HepG2 (cell line): ENCODE data around the gene VWA1. TPM values are rescaled to one million over a fixed set of nuclear protein-coding genes. Genes with fewer than 3 reads are reported as not detected.

Experiments
- BHLHE40 ChIP-seq: IDR thresholded peaks from 2 replicates; pipeline ENCODE4 v1.6.1; 2011; ENCODE audit warnings: low read length, improper control_type of control experiment
- JUND ChIP-seq: sonication (generic); formaldehyde crosslinking; IDR thresholded peaks from 2 replicates; pipeline ENCODE4 v1.8.0; 2022; ENCODE audit warnings: mild to moderate bottlenecking, missing genetic modification reagents
- KLF6 ChIP-seq: IDR thresholded peaks from 2 replicates; pipeline ENCODE4 v1.8.0; 2016; ENCODE audit warnings: missing biosample characterization, missing genetic modification reagents
- NAIF1 ChIP-seq: sonication (generic); formaldehyde crosslinking; IDR thresholded peaks from 2 replicates; pipeline ENCODE4 v1.5.0; 2020; ENCODE audit warnings: mild to moderate bottlenecking, missing genetic modification reagents, borderline replicate concordance
- PRMT3 ChIP-seq: sonication (generic); formaldehyde crosslinking; IDR thresholded peaks from 2 replicates; pipeline ENCODE4 v1.8.1; 2022; ENCODE audit warnings: low read depth, mild to moderate bottlenecking, moderate library complexity, missing genetic modification reagents, borderline replicate concordance
- RBM39 ChIP-seq: fragments of 200-400 bp; formaldehyde crosslinking; IDR thresholded peaks from one replicate; pipeline ENCODE4 v1.6.1; 2018; ENCODE audit warnings: antibody characterized with exemption, mild to moderate bottlenecking, low read depth, low read length; ENCODE audit not compliant: poor library complexity, severe bottlenecking
- SNAI1 ChIP-seq: sonication (generic); formaldehyde crosslinking; IDR thresholded peaks from 2 replicates; pipeline ENCODE4 v1.5.0; 2020; ENCODE audit warnings: mild to moderate bottlenecking, missing genetic modification reagents, borderline replicate concordance
- ZFX ChIP-seq: sonication (generic); formaldehyde crosslinking; IDR thresholded peaks from 2 replicates; pipeline ENCODE4 v1.4.0; 2020; ENCODE audit warnings: mild to moderate bottlenecking, low read depth, missing genetic modification reagents, moderate library complexity
- ZNF138 ChIP-seq: sonication (generic); formaldehyde crosslinking; IDR thresholded peaks from 2 replicates; pipeline ENCODE4 v1.5.0; 2020; ENCODE audit warnings: mild to moderate bottlenecking, low read depth, missing genetic modification reagents
- ZNF337 ChIP-seq: sonication (generic); formaldehyde crosslinking; IDR thresholded peaks from 2 replicates; pipeline ENCODE4 v1.5.1; 2020; ENCODE audit warnings: missing genetic modification reagents, low read depth, mild to moderate bottlenecking, borderline replicate concordance
- ZNF549 ChIP-seq: sonication (generic); formaldehyde crosslinking; IDR thresholded peaks from 2 replicates; pipeline ENCODE4 v1.5.0; 2020; ENCODE audit warnings: missing genetic modification reagents
- ZNF563 ChIP-seq: sonication (generic); formaldehyde crosslinking; IDR thresholded peaks from 2 replicates; pipeline ENCODE4 v1.8.0; 2022; ENCODE audit warnings: mild to moderate bottlenecking, moderate library complexity, missing genetic modification reagents
- ZNF670 ChIP-seq: sonication (generic); formaldehyde crosslinking; IDR thresholded peaks from 2 replicates; pipeline ENCODE4 v1.8.0; 2022; ENCODE audit warnings: mild to moderate bottlenecking, missing genetic modification reagents, borderline replicate concordance
- ZNF891 ChIP-seq: sonication (generic); formaldehyde crosslinking; IDR thresholded peaks from 2 replicates; pipeline ENCODE4 v1.5.0; 2020; ENCODE audit warnings: mild to moderate bottlenecking, missing genetic modification reagents
- ZSCAN21 ChIP-seq: sonication (generic); formaldehyde crosslinking; IDR thresholded peaks from 2 replicates; pipeline ENCODE4 v1.8.0; 2022; ENCODE audit warnings: mild to moderate bottlenecking, missing genetic modification reagents, moderate library complexity, borderline replicate concordance
- polyA plus RNA-seq, 8 experiments: library from polyadenylated mRNA; depleted of rRNA in 3 of 8; stranded (reverse) in 7 of 8; unstranded in 1 of 8; fragments of >200 nt; fragmentation: Illumina TruSeq in 4 of 8; extraction: Trizol in 4 of 8; gene quantifications; 2 replicates each; pipeline versions ENCODE4 v1.2.1 to v1.2.3, GENCODE V29; 2011 to 2016; ENCODE audit warnings: low read depth in 4 of 8, missing spikeins in 1 of 8, mixed read lengths in 1 of 8; ENCODE audit not compliant: insufficient read depth in 1 of 8
- total RNA-seq, 5 experiments: library from RNA; depleted of rRNA; stranded (reverse); fragments of >200 nt; fragmentation: Illumina TruSeq; extraction: Trizol; gene quantifications; 2 replicates each; pipeline ENCODE4 v1.2.3, GENCODE V29; 2016; ENCODE audit warnings: low read depth in 1 of 5
- TF ChIP-seq, protein P1 (sequence below): sonication (generic); formaldehyde crosslinking; IDR thresholded peaks from 2 replicates; pipeline ENCODE4 v1.5.1; 2020; ENCODE audit warnings: mild to moderate bottlenecking, missing genetic modification reagents
- TF ChIP-seq, protein P2 (sequence below): sonication (generic); formaldehyde crosslinking; IDR thresholded peaks from 2 replicates; pipeline ENCODE4 v1.4.0; 2020; ENCODE audit warnings: missing genetic modification reagents
- TF ChIP-seq, protein P3 (sequence below): sonication (generic); formaldehyde crosslinking; IDR thresholded peaks from 2 replicates; pipeline ENCODE4 v1.5.1; 2020; ENCODE audit warnings: missing genetic modification reagents, mild to moderate bottlenecking, borderline replicate concordance
- TF ChIP-seq, protein P4 (sequence below): sonication (generic); formaldehyde crosslinking; IDR thresholded peaks from 2 replicates; pipeline ENCODE4 v1.8.0; 2022; ENCODE audit warnings: mild to moderate bottlenecking, missing genetic modification reagents, moderate library complexity
- TF ChIP-seq, protein P5 (sequence below): sonication (generic); formaldehyde crosslinking; IDR thresholded peaks from 2 replicates; pipeline ENCODE4 v1.8.0; 2022; ENCODE audit warnings: mild to moderate bottlenecking, missing genetic modification reagents, borderline replicate concordance

Gene VWA1
- total and polyA plus RNA-seq, 2 of the 13 experiments (the other 11 are each of a cell fraction or from before 2014, with no cell fraction given) = 40.9 to 57.5 TPM

DNA sequence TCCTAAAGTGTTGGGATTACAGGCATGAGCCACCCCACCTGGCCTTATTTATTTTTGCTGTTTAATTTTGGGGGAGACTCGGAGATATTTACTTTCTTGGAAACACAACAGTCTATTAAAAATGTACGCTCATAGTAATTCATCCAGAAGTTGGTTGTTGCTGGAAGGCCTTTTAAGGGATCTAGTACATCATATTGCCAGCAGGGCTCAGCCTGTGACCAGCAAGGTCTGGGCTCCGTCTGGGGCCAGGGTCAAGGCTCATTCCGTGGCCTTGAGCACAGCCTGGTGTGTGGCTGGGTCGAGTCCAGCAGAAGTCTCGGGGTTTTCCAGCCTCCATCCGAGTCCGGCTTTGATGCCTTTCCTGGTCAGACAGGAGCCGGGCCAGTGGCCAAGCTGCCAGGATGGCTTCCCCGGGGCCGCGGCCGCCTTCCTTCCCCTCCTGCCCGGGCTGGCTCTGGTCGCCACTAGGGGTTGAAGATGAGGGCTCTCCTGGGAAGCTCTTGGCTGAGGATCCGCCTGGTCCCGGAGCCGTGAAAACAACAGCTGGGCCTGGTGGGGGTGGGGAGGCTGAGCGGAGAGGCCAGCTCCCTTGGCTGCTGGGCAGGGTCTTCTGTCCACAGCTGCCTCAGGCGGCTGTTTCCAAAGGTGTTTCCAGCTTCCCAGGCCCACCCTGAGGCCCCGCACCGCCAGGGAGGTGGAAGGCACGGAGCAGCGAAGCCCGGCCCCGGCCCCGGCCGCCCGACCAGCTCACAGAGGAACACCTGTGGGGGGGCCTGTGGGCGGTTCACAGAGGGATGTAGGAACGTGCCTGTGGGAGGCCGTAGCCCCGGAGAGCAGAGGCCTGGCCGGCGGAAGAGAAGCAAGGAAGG, 5.1 kb upstream of the VWA1 start (continued):
- TF ChIP-seq, protein P1, sequence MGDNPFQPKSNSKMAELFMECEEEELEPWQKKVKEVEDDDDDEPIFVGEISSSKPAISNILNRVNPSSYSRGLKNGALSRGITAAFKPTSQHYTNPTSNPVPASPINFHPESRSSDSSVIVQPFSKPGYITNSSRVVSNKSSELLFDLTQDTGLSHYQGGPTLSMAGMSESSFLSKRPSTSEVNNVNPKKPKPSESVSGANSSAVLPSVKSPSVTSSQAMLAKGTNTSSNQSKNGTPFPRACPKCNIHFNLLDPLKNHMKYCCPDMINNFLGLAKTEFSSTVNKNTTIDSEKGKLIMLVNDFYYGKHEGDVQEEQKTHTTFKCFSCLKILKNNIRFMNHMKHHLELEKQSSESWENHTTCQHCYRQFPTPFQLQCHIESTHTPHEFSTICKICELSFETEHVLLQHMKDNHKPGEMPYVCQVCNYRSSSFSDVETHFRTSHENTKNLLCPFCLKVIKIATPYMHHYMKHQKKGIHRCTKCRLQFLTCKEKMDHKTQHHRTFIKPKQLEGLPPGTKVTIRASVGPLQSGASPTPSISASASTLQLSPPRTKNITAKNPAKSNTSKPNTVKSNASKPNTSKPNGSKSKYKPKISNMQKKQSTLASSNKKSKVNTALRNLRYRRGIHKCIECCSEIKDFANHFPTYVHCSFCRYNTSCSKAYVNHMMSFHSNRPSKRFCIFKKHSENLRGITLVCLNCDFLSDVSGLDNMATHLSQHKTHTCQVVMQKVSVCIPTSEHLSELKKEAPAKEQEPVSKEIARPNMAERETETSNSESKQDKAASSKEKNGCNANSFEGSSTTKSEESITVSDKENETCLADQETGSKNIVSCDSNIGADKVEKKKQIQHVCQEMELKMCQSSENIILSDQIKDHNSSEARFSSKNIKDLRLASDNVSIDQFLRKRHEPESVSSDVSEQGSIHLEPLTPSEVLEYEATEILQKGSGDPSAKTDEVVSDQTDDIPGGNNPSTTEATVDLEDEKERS (CRISPR knock-in tag) = 0 out of 2 replicates have a peak, but pooled peaks have one; percentile 16
- TF ChIP-seq PRMT3 (peak; percentile 35; the same call in 1 of the 2 replicates), SNAI1 (CRISPR knock-in tag) (0 out of 2 replicates have a peak, but pooled peaks have one; percentile 25), NAIF1 (0 out of 2 replicates have a peak, but pooled peaks have one; percentile 18), ZNF337 (CRISPR knock-in tag) (peak; percentile 78; the same call in 1 of the 2 replicates), ZNF670 (CRISPR knock-in tag) (no peak), ZNF138 (CRISPR knock-in tag) (no peak), ZSCAN21 (CRISPR knock-in tag) (peak; percentile 70; the same call in 1 of the 2 replicates), RBM39 (peak; percentile 57), JUND (peak; percentile 30; the same call in 1 of the 2 replicates), ZNF549 (no peak), KLF6 (CRISPR knock-in tag) (no peak), BHLHE40 (peak; percentile 61; the same call in 1 of the 2 replicates), ZNF891 (CRISPR knock-in tag) (peak; percentile 1; the same call in 1 of the 2 replicates), ZNF563 (CRISPR knock-in tag) (0 out of 2 replicates have a peak, but pooled peaks have one; percentile 17), ZFX (CRISPR knock-in tag) (peak; percentile 86)
- TF ChIP-seq, protein P2, sequence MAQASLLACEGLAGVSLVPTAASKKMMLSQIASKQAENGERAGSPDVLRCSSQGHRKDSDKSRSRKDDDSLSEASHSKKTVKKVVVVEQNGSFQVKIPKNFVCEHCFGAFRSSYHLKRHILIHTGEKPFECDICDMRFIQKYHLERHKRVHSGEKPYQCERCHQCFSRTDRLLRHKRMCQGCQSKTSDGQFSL = peak; percentile 85
- TF ChIP-seq, protein P3, sequence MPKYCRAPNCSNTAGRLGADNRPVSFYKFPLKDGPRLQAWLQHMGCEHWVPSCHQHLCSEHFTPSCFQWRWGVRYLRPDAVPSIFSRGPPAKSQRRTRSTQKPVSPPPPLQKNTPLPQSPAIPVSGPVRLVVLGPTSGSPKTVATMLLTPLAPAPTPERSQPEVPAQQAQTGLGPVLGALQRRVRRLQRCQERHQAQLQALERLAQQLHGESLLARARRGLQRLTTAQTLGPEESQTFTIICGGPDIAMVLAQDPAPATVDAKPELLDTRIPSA = peak; percentile 71; the same call in 1 of the 2 replicates
- TF ChIP-seq, protein P4, sequence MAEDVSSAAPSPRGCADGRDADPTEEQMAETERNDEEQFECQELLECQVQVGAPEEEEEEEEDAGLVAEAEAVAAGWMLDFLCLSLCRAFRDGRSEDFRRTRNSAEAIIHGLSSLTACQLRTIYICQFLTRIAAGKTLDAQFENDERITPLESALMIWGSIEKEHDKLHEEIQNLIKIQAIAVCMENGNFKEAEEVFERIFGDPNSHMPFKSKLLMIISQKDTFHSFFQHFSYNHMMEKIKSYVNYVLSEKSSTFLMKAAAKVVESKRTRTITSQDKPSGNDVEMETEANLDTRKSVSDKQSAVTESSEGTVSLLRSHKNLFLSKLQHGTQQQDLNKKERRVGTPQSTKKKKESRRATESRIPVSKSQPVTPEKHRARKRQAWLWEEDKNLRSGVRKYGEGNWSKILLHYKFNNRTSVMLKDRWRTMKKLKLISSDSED (CRISPR knock-in tag) = no peak
- TF ChIP-seq, protein P5, sequence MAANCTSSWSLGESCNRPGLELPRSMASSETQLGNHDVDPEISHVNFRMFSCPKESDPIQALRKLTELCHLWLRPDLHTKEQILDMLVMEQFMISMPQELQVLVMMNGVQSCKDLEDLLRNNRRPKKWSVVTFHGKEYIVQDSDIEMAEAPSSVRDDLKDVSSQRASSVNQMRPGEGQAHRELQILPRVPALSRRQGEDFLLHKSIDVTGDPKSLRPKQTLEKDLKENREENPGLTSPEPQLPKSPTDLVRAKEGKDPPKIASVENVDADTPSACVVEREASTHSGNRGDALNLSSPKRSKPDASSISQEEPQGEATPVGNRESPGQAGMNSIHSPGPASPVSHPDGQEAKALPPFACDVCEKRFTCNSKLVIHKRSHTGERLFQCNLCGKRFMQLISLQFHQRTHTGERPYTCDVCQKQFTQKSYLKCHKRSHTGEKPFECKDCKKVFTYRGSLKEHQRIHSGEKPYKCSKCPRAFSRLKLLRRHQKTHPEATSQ (CRISPR knock-in tag) = no peak
